ENCODE data around the gene GAB1. TPM values are rescaled to one million over a fixed set of nuclear protein-coding genes. Genes with fewer than 3 reads are reported as not detected.
A peak's percentile ranks its signal among the peaks of the same experiment; 100 is the strongest.

The GAB1 gene
- total and polyA plus RNA-seq, 7 donors, result 10.0 to 71.6 (median 44.1) TPM

- no peaks in the 10 kb centered on the region for H3K27me3 ChIP-seq
- peaks cover 0 to 71% (median 61%) of the 10 kb centered on the region in 4 donors for H3K4me1 ChIP-seq
- intact Hi-C loops (cut with DNase I), result no loop called here
- WGBS, 2 donors, result 99% methylated on average over 3 of the region's 3 CpGs
- H3K36me3 ChIP-seq, result no peaks in the 10 kb centered on the region
- no peaks in the 10 kb centered on the region for H3K9me3 ChIP-seq
- no peak overlapping the region for H3K4me3 ChIP-seq
- no peak for DNase-seq
- no peak for TF ChIP-seq POLR2AphosphoS5 (IDR thresholded peaks at IDR 0.05)
- H3K27ac ChIP-seq, result peak overlapping the region in 1 of 4 donors; percentile 47
Measured at GRCh38 chr4:143363332-143363731, 26.7 kb downstream of the GAB1 start.

- intact Hi-C loops (cut with DNase I), result no loop called here
- no peak for DNase-seq
- H3K36me3 ChIP-seq, result no peaks in the 10 kb centered on the region
- TF ChIP-seq EP300 (IDR thresholded peaks at IDR 0.05) (no peak), POLR2A (IDR thresholded peaks at IDR 0.05) (no peak), CTCF (IDR thresholded peaks at IDR 0.05) (no peak), POLR2AphosphoS5 (IDR thresholded peaks at IDR 0.05) (no peak)
- H3K4me3 ChIP-seq, result no peak overlapping the region
- no peaks in the 10 kb centered on the region for H3K9me3 ChIP-seq
- no peaks in the 10 kb centered on the region for H3K27me3 ChIP-seq
- 91% methylated on average over 5 of the region's 5 CpGs for WGBS, 2 donors
- H3K27ac ChIP-seq, result peak overlapping the region in 1 of 4 donors; percentile 47
- H3K4me1 ChIP-seq, result peaks cover 0 to 65% (median 60%) of the 10 kb centered on the region in 4 donors
Measured at GRCh38 chr4:143364063-143364462, 27.4 kb downstream of the GAB1 start.

GRCh38 chr4:143367863-143368262, 31.2 kb downstream of the GAB1 start:
- peak overlapping the region in 1 of 4 donors; percentile 6 for H3K27ac ChIP-seq

GRCh38 chr4:143369552-143369951, 32.9 kb downstream of the GAB1 start:
- Histone ChIP-seq H3K27me3 (no peaks in the 10 kb centered on the region), H3K27ac (peak overlapping the region in 1 of 4 donors; percentile 27), H3K4me3 (no peak overlapping the region), H3K36me3 (no peaks in the 10 kb centered on the region), H3K9me3 (no peaks in the 10 kb centered on the region), H3K4me1 (peaks cover 0 to 54% (median 44%) of the 10 kb centered on the region in 4 donors)
- 12 to 29% methylated on average over 3 of the region's 3 CpGs for WGBS, 2 donors
- intact Hi-C loops (cut with DNase I), result no loop called here
- no peak for TF ChIP-seq POLR2A (IDR thresholded peaks at IDR 0.05)
- no peak for TF ChIP-seq POLR2AphosphoS5 (IDR thresholded peaks at IDR 0.05)
- TF ChIP-seq EP300 (IDR thresholded peaks at IDR 0.05), result no peak
- no peak for TF ChIP-seq CTCF (IDR thresholded peaks at IDR 0.05)
- DNase-seq, result no peak

More at GRCh38 chr4:143367863-143368262, 31.2 kb downstream of the GAB1 start:
- TF ChIP-seq POLR2A (IDR thresholded peaks at IDR 0.05) (no peak), POLR2AphosphoS5 (IDR thresholded peaks at IDR 0.05) (no peak), EP300 (IDR thresholded peaks at IDR 0.05) (no peak), CTCF (IDR thresholded peaks at IDR 0.05) (no peak)
- no peaks in the 10 kb centered on the region for H3K27me3 ChIP-seq
- no peak overlapping the region for H3K4me3 ChIP-seq
- intact Hi-C loops (cut with DNase I), result no loop called here
- H3K4me1 ChIP-seq, result peaks cover 0 to 48% (median 44%) of the 10 kb centered on the region in 4 donors
- no peaks in the 10 kb centered on the region for H3K9me3 ChIP-seq
- H3K36me3 ChIP-seq, result no peaks in the 10 kb centered on the region
- no peak for DNase-seq
- WGBS, 2 donors, result 96 to 98% methylated on average over 5 of the region's 5 CpGs

- intact Hi-C loops (cut with DNase I), result no loop called here
Measured at GRCh38 chr4:143372093-143372915, 35.6 kb downstream of the GAB1 start.

More at GRCh38 chr4:143372093-143372915, 35.6 kb downstream of the GAB1 start:
- Histone ChIP-seq H3K4me3 (no peak overlapping the region), H3K27ac (peak overlapping the region in 2 of 4 donors; percentile 49 to 53), H3K27me3 (no peaks in the 10 kb centered on the region), H3K36me3 (no peaks in the 10 kb centered on the region), H3K4me1 (peaks cover 0 to 72% (median 68%) of the 10 kb centered on the region in 4 donors), H3K9me3 (no peaks in the 10 kb centered on the region)
- TF ChIP-seq POLR2AphosphoS5 (IDR thresholded peaks at IDR 0.05) (peak in 1 of 4 donors; percentile 67), CTCF (IDR thresholded peaks at IDR 0.05) (no peak), EP300 (IDR thresholded peaks at IDR 0.05) (no peak)
- WGBS, 2 donors, result 72 to 93% methylated on average over 1 of the region's 1 CpG
- DNase-seq, result no peak
